ENCODE measurements around the gene FICD. TPM values are rescaled to one million over a fixed set of nuclear protein-coding genes. Genes with fewer than 3 reads are reported as not detected.

The FICD gene
- total RNA-seq, 2 donors from 2014 or later, result 8.2 to 10.7 TPM

DNA sequence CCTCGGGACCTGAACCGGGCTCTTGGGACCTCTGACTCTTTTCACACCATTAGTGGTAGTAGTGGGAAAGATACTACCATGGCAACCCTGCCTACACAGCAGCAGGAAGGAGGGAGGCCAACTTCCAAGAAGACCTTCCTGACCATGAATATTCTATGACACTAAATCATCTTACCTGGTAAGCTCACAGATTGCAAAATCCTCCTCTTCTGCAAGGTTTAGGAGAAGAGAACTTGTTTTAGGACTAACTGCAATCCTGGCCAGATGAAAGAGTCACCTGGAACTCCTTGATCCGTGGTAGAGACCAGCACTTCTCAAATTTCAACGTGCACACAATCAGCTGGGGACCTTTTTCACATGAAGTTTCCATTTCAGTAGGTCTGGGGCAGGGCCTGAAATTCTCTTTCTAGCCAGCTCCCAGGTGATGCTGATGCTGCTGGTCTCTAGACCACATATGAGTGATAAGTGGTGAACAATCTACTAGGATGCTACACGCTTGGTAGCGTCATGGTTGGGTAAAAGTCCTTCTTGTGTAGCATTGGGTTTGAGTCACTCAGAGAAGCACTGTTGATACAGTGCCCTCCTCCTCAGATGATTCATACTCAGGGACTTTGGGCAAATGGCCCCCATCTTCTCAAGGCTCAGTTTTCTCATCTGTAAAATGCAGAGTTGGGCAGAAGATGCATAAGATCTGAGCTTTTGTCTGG is 35.6 kb upstream of the FICD start:
- Histone ChIP-seq H3K9me3 (no peaks in the 10 kb centered on the region), H3K4me1 (replicated peaks) (no peaks in the 10 kb centered on the region), H3K4me3 (no peak overlapping the region), H3K36me3 (no peaks in the 10 kb centered on the region), H3K27ac (no peak overlapping the region), H3K27me3 (replicated peaks; ENCODE audit: insufficient read depth) (no peaks in the 10 kb centered on the region)
- no peak for TF ChIP-seq POLR2AphosphoS5 (IDR thresholded peaks at IDR 0.05)
- no peak for TF ChIP-seq POLR2A (IDR thresholded peaks at IDR 0.05)
- TF ChIP-seq, protein P1, sequence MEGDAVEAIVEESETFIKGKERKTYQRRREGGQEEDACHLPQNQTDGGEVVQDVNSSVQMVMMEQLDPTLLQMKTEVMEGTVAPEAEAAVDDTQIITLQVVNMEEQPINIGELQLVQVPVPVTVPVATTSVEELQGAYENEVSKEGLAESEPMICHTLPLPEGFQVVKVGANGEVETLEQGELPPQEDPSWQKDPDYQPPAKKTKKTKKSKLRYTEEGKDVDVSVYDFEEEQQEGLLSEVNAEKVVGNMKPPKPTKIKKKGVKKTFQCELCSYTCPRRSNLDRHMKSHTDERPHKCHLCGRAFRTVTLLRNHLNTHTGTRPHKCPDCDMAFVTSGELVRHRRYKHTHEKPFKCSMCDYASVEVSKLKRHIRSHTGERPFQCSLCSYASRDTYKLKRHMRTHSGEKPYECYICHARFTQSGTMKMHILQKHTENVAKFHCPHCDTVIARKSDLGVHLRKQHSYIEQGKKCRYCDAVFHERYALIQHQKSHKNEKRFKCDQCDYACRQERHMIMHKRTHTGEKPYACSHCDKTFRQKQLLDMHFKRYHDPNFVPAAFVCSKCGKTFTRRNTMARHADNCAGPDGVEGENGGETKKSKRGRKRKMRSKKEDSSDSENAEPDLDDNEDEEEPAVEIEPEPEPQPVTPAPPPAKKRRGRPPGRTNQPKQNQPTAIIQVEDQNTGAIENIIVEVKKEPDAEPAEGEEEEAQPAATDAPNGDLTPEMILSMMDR (IDR thresholded peaks at IDR 0.05), result no peak
- WGBS, result 55% methylated on average over 6 of the region's 6 CpGs
- intact Hi-C loops (cut with DNase I), result no loop called here
- no peak for DNase-seq (ENCODE audit: low spot score)

GRCh38 chr12:108482717-108483212 is 32.3 kb upstream of the FICD start:
- WGBS, result 38% methylated on average over 11 of the region's 11 CpGs
- H3K36me3 ChIP-seq, result no peaks in the 10 kb centered on the region
- intact Hi-C loops (cut with DNase I), result no loop called here

DNA sequence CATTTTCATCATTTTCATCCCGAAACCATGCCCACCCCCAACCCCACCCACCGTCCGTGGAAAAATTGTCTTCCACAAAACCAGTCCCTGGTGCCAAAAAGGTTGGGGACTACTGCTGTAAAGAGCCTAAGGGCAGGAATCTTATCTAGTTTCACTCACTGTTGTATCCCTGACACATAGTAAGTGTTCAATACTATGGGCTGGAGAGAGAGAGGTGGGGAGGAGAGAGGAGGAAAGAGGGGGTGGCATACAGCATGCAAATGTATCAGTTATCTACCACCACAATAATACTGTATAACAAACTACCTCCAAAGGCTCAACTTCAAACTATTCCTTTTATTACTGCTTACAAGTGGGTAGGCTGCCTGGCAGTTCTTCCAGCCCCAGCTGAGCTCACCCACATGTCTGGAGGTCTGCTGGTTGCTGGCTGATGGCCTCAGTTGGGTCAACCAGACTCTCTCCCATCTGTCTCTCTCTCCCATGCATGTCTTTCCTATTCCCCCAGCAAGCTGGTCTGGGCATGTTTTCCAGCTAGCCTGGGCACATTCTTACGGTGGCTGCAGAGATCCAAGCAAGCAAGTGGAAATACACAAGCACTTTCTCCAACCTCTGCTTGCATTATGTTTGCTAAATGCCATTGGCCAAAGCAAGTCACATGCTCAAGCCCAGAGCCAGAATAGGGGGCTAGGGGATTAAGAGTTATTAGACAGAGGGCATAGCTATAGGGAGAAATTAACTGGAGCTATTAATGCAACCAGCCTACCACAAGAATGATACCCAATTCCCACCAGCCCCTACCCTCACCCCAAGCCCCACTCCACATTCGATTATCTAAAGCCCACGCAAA is 31.6 kb upstream of the FICD start:
- no peaks in the 10 kb centered on the region for H3K4me1 ChIP-seq (replicated peaks)
- no peak for TF ChIP-seq POLR2A (IDR thresholded peaks at IDR 0.05)
- TF ChIP-seq, protein P1 (IDR thresholded peaks at IDR 0.05), result no peak
- TF ChIP-seq POLR2AphosphoS5 (IDR thresholded peaks at IDR 0.05), result no peak
- H3K4me3 ChIP-seq, result no peak overlapping the region
- H3K36me3 ChIP-seq, result no peaks in the 10 kb centered on the region
- no peak for DNase-seq (ENCODE audit: low spot score)
- H3K27ac ChIP-seq, result no peak overlapping the region
- intact Hi-C loops (cut with DNase I), result no loop called here
- no peaks in the 10 kb centered on the region for H3K9me3 ChIP-seq
- WGBS, result 50% methylated on average over 6 of the region's 6 CpGs
- no peaks in the 10 kb centered on the region for H3K27me3 ChIP-seq (replicated peaks; ENCODE audit: insufficient read depth)

More at GRCh38 chr12:108482717-108483212, 32.3 kb upstream of the FICD start:
- no peak overlapping the region for H3K27ac ChIP-seq
- DNase-seq (ENCODE audit: low spot score), result no peak
- no peaks in the 10 kb centered on the region for H3K4me1 ChIP-seq (replicated peaks)
- H3K27me3 ChIP-seq (replicated peaks; ENCODE audit: insufficient read depth), result no peaks in the 10 kb centered on the region
- H3K4me3 ChIP-seq, result no peak overlapping the region
- TF ChIP-seq, protein P1 (IDR thresholded peaks at IDR 0.05), result no peak
- no peaks in the 10 kb centered on the region for H3K9me3 ChIP-seq

DNA sequence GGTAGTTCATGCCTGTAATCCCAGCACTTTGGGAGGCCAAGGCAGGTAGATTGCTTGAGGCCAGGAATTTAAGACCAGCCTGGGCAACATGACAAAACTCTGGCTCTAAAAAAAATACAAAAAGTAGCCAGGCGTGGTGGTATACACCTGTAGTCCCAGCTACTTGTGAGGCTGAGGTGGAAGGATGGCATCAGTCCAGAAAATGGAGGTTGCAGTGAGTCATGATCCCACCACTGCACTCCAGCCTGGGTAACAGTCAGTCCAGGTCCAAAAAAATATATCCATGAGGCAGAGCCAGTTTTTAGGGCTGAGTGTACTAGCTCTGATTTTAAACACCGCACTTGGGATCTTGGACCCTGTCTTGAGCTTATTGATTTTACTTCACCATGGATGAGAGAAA is 30.6 kb upstream of the FICD start:
- WGBS, result 77% methylated on average over 2 of the region's 2 CpGs
- H3K4me1 ChIP-seq (replicated peaks), result no peaks in the 10 kb centered on the region
- no peaks in the 10 kb centered on the region for H3K27me3 ChIP-seq (replicated peaks; ENCODE audit: insufficient read depth)
- intact Hi-C loops (cut with DNase I), result no loop called here
- TF ChIP-seq POLR2AphosphoS5 (IDR thresholded peaks at IDR 0.05) (no peak), POLR2A (IDR thresholded peaks at IDR 0.05) (no peak)
- TF ChIP-seq, protein P1 (IDR thresholded peaks at IDR 0.05), result no peak
- no peak overlapping the region for H3K4me3 ChIP-seq
- no peak for DNase-seq (ENCODE audit: low spot score)
- H3K27ac ChIP-seq, result no peak overlapping the region
- no peaks in the 10 kb centered on the region for H3K36me3 ChIP-seq
- no peaks in the 10 kb centered on the region for H3K9me3 ChIP-seq

All from prostate gland (tissue), 2 donors.